EL (cell line): Measurements from ENCODE around the gene IL21R.
A peak's percentile ranks its signal among the peaks of the same experiment; 100 is the strongest.

Experiments used
- DNase-seq: peaks from one replicate; pipeline ENCODE4 v3.0.0-alpha.2; 2016

Gene IL21R

GRCh38 chr16:27401768-27402568 lies at the start of gene IL21R:
Gene IL21R, plus strand, starts transcription at chr16:27402174. Its CDS starts 27,898 bp downstream, at chr16:27430072.
- DNase-seq, result peak; percentile 57

- DNase-seq, result no peak
These were observed 48.1 kb upstream of the IL21R start for GRCh38 chr16:27353853-27354252.

GRCh38 chr16:27355610-27356009 lies 46.4 kb upstream of the IL21R start:
- DNase-seq, result peak; percentile 13

GRCh38 chr16:27356794-27357193 lies 45.2 kb upstream of the IL21R start:
- no peak for DNase-seq

- no peak for DNase-seq
These were observed 42.9 kb upstream of the IL21R start for GRCh38 chr16:27359051-27359450.

- no peak for DNase-seq
These were observed 42.4 kb upstream of the IL21R start for GRCh38 chr16:27359615-27360014.

- DNase-seq, result no peak
These were observed 40.0 kb upstream of the IL21R start for GRCh38 chr16:27361987-27362386.

GRCh38 chr16:27362570-27363245 lies 39.3 kb upstream of the IL21R start:
- DNase-seq, result no peak

GRCh38 chr16:27363246-27363632 lies 38.7 kb upstream of the IL21R start:
- no peak for DNase-seq

GRCh38 chr16:27363797-27364196 lies 38.2 kb upstream of the IL21R start:
- DNase-seq, result no peak

- DNase-seq, result no peak
These were observed 37.4 kb upstream of the IL21R start for GRCh38 chr16:27364493-27365141.

GRCh38 chr16:27365142-27366089 lies 36.6 kb upstream of the IL21R start:
- DNase-seq, result peak; percentile 73

GRCh38 chr16:27366687-27367460 lies 35.1 kb upstream of the IL21R start:
- no peak for DNase-seq

GRCh38 chr16:27367461-27368357 lies 34.3 kb upstream of the IL21R start:
- DNase-seq, result peak; percentile 73

- no peak for DNase-seq
These were observed 33.6 kb upstream of the IL21R start for GRCh38 chr16:27368358-27368722.

- peak; percentile 45 for DNase-seq
These were observed 32.2 kb upstream of the IL21R start for GRCh38 chr16:27369806-27370205.

GRCh38 chr16:27370318-27370717 lies 31.7 kb upstream of the IL21R start:
- DNase-seq, result no peak

- DNase-seq, result no peak
These were observed 28.7 kb upstream of the IL21R start for GRCh38 chr16:27373312-27373711.

GRCh38 chr16:27374221-27374803 lies 27.7 kb upstream of the IL21R start:
- DNase-seq, result no peak

- peak; percentile 79 for DNase-seq
These were observed 27.1 kb upstream of the IL21R start for GRCh38 chr16:27374804-27375425.
